Astrocyte (in vitro differentiated cells and primary cell): ENCODE measurements around the gene BLOC1S4. TPM values are rescaled to one million over a fixed set of nuclear protein-coding genes. Genes with fewer than 3 reads are reported as not detected.

Source experiments
- DNase-seq: peaks from one replicate; pipeline ENCODE4 v3.0.0-alpha.2; 2010; ENCODE audit warnings: low read depth
- FAIRE-seq: peaks from 2 replicates; lab custom pipeline; 2011; peaks lifted over from hg19 to GRCh38; lab: Jason Lieb, UNC
- H2AFZ ChIP-seq: 2 replicates; pipeline ENCODE4 v1.6.0; 2012; ENCODE audit warnings: low read depth, low read length, inconsistent platforms
- H3K27ac ChIP-seq: 2 replicates; pipeline ENCODE4 v1.5.1; 2011; ENCODE audit warnings: low read depth, low read length, inconsistent platforms
- H3K27me3 ChIP-seq: 2 replicates; pipeline ENCODE4 v1.6.0; 2011; ENCODE audit warnings: low read length, inconsistent platforms; ENCODE audit not compliant: insufficient read depth
- H3K36me3 ChIP-seq: 2 replicates; pipeline ENCODE4 v1.5.1; 2011; ENCODE audit warnings: low read length, inconsistent platforms; ENCODE audit not compliant: insufficient read depth
- H3K4me1 ChIP-seq: 2 replicates; pipeline ENCODE4 v1.5.1; 2011; ENCODE audit warnings: low read length, inconsistent platforms; ENCODE audit not compliant: insufficient read depth
- H3K4me2 ChIP-seq: 2 replicates; pipeline ENCODE4 v1.6.0; 2012; ENCODE audit warnings: low read length, inconsistent platforms
- H3K4me3 ChIP-seq: 2 replicates; pipeline ENCODE4 v1.5.1; 2011; ENCODE audit warnings: low read depth, mild to moderate bottlenecking, low read length, inconsistent platforms; ENCODE audit not compliant: insufficient read depth
- H3K79me2 ChIP-seq: 2 replicates; pipeline ENCODE4 v1.6.0; 2012; ENCODE audit warnings: mild to moderate bottlenecking, low read length, inconsistent platforms; ENCODE audit not compliant: insufficient read depth
- H3K9ac ChIP-seq: 2 replicates; pipeline ENCODE4 v1.6.0; 2012; ENCODE audit warnings: mild to moderate bottlenecking, low read length, inconsistent platforms
- H3K9me3 ChIP-seq: 2 replicates; pipeline ENCODE4 v1.5.1; 2012; ENCODE audit warnings: low read depth, mild to moderate bottlenecking, low read length, inconsistent platforms; ENCODE audit not compliant: insufficient read depth
- H4K20me1 ChIP-seq: 2 replicates; pipeline ENCODE4 v1.6.0; 2012; ENCODE audit warnings: low read length, inconsistent platforms; ENCODE audit not compliant: insufficient read depth
- H3K27ac Mint-ChIP-seq: one replicate; pipeline ENCODE4 v1.8.0; 2021; ENCODE audit warnings: mild to moderate bottlenecking, mixed read lengths; ENCODE audit not compliant: unreplicated experiment
- H3K27me3 Mint-ChIP-seq: one replicate; pipeline ENCODE4 v1.8.0; 2021; ENCODE audit warnings: low read depth, mixed read lengths; ENCODE audit not compliant: unreplicated experiment
- H3K36me3 Mint-ChIP-seq: one replicate; pipeline ENCODE4 v1.8.0; 2021; ENCODE audit warnings: low read depth, mixed read lengths; ENCODE audit not compliant: unreplicated experiment
- H3K4me1 Mint-ChIP-seq: one replicate; pipeline ENCODE4 v1.8.0; 2021; ENCODE audit warnings: low read depth, mixed read lengths; ENCODE audit not compliant: unreplicated experiment
- H3K4me3 Mint-ChIP-seq: one replicate; pipeline ENCODE4 v1.8.0; 2021; ENCODE audit warnings: mild to moderate bottlenecking, moderate library complexity, mixed read lengths; ENCODE audit not compliant: unreplicated experiment
- H3K9me3 Mint-ChIP-seq: one replicate; pipeline ENCODE4 v1.8.0; 2021; ENCODE audit warnings: mild to moderate bottlenecking, mixed read lengths; ENCODE audit not compliant: unreplicated experiment
- CTCF ChIP-seq: IDR thresholded peaks from 2 replicates; pipeline ENCODE4 v1.5.1; 2011; ENCODE audit warnings: low read depth, mild to moderate bottlenecking, inconsistent platforms, low read length, moderate library complexity; ENCODE audit not compliant: insufficient read depth
- EZH2 ChIP-seq: IDR thresholded peaks from 2 replicates; pipeline ENCODE4 v1.6.1; 2012; ENCODE audit warnings: mild to moderate bottlenecking, low read length, inconsistent platforms; ENCODE audit not compliant: insufficient read depth
- total RNA-seq: library from RNA; stranded (reverse); gene quantifications from 2 replicates; pipeline ENCODE4 v1.2.1, GENCODE V29; 2021

The BLOC1S4 gene
- total RNA-seq, 1 donor from 2014 or later = 20.9 TPM

GRCh38 chr4:6718932-6719610 lies 3.1 kb downstream of the BLOC1S4 start:
- H3K27ac ChIP-seq = no peak overlapping the region
- peaks cover 28% of the 10 kb centered on the region for H4K20me1 ChIP-seq
- Mint-ChIP-seq H3K27me3 (no peaks in the 10 kb centered on the region), H3K27ac (peak overlapping the region; percentile 50), H3K9me3 (no peaks in the 10 kb centered on the region), H3K4me1 (peaks cover 8% of the 10 kb centered on the region), H3K36me3 (peaks cover 2% of the 10 kb centered on the region), H3K4me3 (peak overlapping the region; percentile 47)
- H2AFZ ChIP-seq = no peak overlapping the region
- no peak overlapping the region for H3K9ac ChIP-seq
- DNase-seq (no peak), FAIRE-seq (no peak)
- peaks cover 27% of the 10 kb centered on the region for H3K79me2 ChIP-seq
- no peaks in the 10 kb centered on the region for H3K27me3 ChIP-seq
- no peak overlapping the region for H3K4me3 ChIP-seq
- H3K9me3 ChIP-seq = no peaks in the 10 kb centered on the region
- peaks cover 7% of the 10 kb centered on the region for H3K4me1 ChIP-seq
- H3K4me2 ChIP-seq = no peak overlapping the region
- no peak for TF ChIP-seq CTCF
- no peak for TF ChIP-seq EZH2
- H3K36me3 ChIP-seq = no peaks in the 10 kb centered on the region

GRCh38 chr4:6719611-6720179 lies 3.7 kb downstream of the BLOC1S4 start:
- Mint-ChIP-seq H3K4me1 (peaks cover 13% of the 10 kb centered on the region), H3K27ac (no peak overlapping the region), H3K4me3 (no peak overlapping the region), H3K36me3 (peaks cover 2% of the 10 kb centered on the region), H3K9me3 (no peaks in the 10 kb centered on the region), H3K27me3 (no peaks in the 10 kb centered on the region)
- TF ChIP-seq EZH2 (no peak), CTCF (no peak)
- Histone ChIP-seq H4K20me1 (peaks cover 28% of the 10 kb centered on the region), H3K27me3 (no peaks in the 10 kb centered on the region), H3K4me3 (no peak overlapping the region), H3K79me2 (peaks cover 27% of the 10 kb centered on the region), H3K9ac (no peak overlapping the region), H3K27ac (no peak overlapping the region), H3K4me1 (peaks cover 13% of the 10 kb centered on the region), H3K9me3 (no peaks in the 10 kb centered on the region), H2AFZ (no peak overlapping the region), H3K36me3 (no peaks in the 10 kb centered on the region), H3K4me2 (no peak overlapping the region)
- FAIRE-seq (no peak), DNase-seq (no peak)

GRCh38 chr4:6720202-6720699 lies 4.3 kb downstream of the BLOC1S4 start:
- TF ChIP-seq EZH2 = no peak
- TF ChIP-seq CTCF = peak; percentile 79
- no peak overlapping the region for H3K27ac ChIP-seq
- H3K4me2 ChIP-seq = peak overlapping the region; percentile 59
- peaks cover 17% of the 10 kb centered on the region for H3K4me1 ChIP-seq
- H2AFZ ChIP-seq = peak overlapping the region; percentile 24
- H4K20me1 ChIP-seq = peaks cover 28% of the 10 kb centered on the region
- H3K79me2 ChIP-seq = peaks cover 27% of the 10 kb centered on the region
- Mint-ChIP-seq H3K27ac (peak overlapping the region; percentile 69), H3K36me3 (peaks cover 2% of the 10 kb centered on the region), H3K9me3 (no peaks in the 10 kb centered on the region), H3K4me3 (no peak overlapping the region), H3K27me3 (no peaks in the 10 kb centered on the region), H3K4me1 (peaks cover 13% of the 10 kb centered on the region)
- H3K27me3 ChIP-seq = no peaks in the 10 kb centered on the region
- H3K36me3 ChIP-seq = no peaks in the 10 kb centered on the region
- H3K4me3 ChIP-seq = no peak overlapping the region
- no peak for FAIRE-seq
- no peak overlapping the region for H3K9ac ChIP-seq
- DNase-seq = peak; percentile 20
- H3K9me3 ChIP-seq = no peaks in the 10 kb centered on the region
